HG02642 (cell line): ENCODE results near the gene PTGES2.
"Not testable (repeated sequence)": the region's sequence is repeated elsewhere in the genome, so short reads cannot be mapped to it uniquely, and the experiment has no call there.

Source experiments
- ATAC-seq: cut with Tn5 transposase; IDR thresholded peaks from one replicate; pipeline ENCODE4 v1.9.1; 2021; ENCODE audit warnings: mild to moderate bottlenecking; ENCODE audit not compliant: unreplicated experiment, poor library complexity

PTGES2 gene

GRCh38 chr9:128120741-128121465, 6.6 kb downstream of the PTGES2 start:
- no peak for ATAC-seq

GRCh38 chr9:128120061-128120740, 7.3 kb downstream of the PTGES2 start:
- no peak for ATAC-seq

- ATAC-seq = no peak
These were observed 8.4 kb downstream of the PTGES2 start for GRCh38 chr9:128118971-128119665.

GRCh38 chr9:128118472-128118857, 9.1 kb downstream of the PTGES2 start:
- ATAC-seq = no peak

- ATAC-seq = peak; percentile 63
These were observed 9.7 kb downstream of the PTGES2 start for GRCh38 chr9:128117613-128118471.

- no peak for ATAC-seq
These were observed 11.1 kb downstream of the PTGES2 start for GRCh38 chr9:128116104-128117083.

- ATAC-seq = peak; percentile 38
These were observed 12.1 kb downstream of the PTGES2 start for GRCh38 chr9:128115187-128116103.

GRCh38 chr9:128114326-128115186, 13.0 kb downstream of the PTGES2 start:
- no peak for ATAC-seq

GRCh38 chr9:128113526-128114325, 13.8 kb downstream of the PTGES2 start:
- ATAC-seq = no peak

- ATAC-seq = not testable (repeated sequence)
These were observed 15.8 kb downstream of the PTGES2 start for GRCh38 chr9:128111726-128112125.

GRCh38 chr9:128109050-128109709, 18.3 kb downstream of the PTGES2 start:
- ATAC-seq = no peak

- no peak for ATAC-seq
These were observed 19.1 kb downstream of the PTGES2 start for GRCh38 chr9:128108269-128109049.

GRCh38 chr9:128107468-128108268, 19.9 kb downstream of the PTGES2 start:
- no peak for ATAC-seq

- ATAC-seq = no peak
These were observed 20.5 kb downstream of the PTGES2 start for GRCh38 chr9:128106940-128107467.
